ENCODE measurements around the gene KRT77. TPM values are rescaled to one million over a fixed set of nuclear protein-coding genes. Genes with fewer than 3 reads are reported as not detected.

The KRT77 gene
- total RNA-seq, 2 donors from 2014 or later = 0.41 TPM; not detected in 1

- TF ChIP-seq CTCF (IDR thresholded peaks at IDR 0.05) = no peak
- no peaks in the 10 kb centered on the region for H3K27me3 ChIP-seq (replicated peaks; ENCODE audit: insufficient read depth)
These were observed 42.2 kb upstream of the KRT77 start for GRCh38 chr12:52745554-52745953.

GRCh38 chr12:52744493-52745156 is 41.3 kb upstream of the KRT77 start:
- H3K4me1 ChIP-seq (ENCODE audit: control insufficient read depth in 1 of 2, low read depth in 2 of 2) = no peaks in the 10 kb centered on the region
- H3K27me3 ChIP-seq (replicated peaks; ENCODE audit: insufficient read depth) = no peaks in the 10 kb centered on the region
- no peak for TF ChIP-seq CTCF (IDR thresholded peaks at IDR 0.05)
- no peaks in the 10 kb centered on the region for H3K9me3 ChIP-seq
- no peak overlapping the region for H3K27ac ChIP-seq
- no peak for DNase-seq (ENCODE audit: low spot score)
- ATAC-seq (ENCODE audit: insufficient number of reproducible peaks, low FRiP score, low read depth) = no peak
- no peak overlapping the region for H3K4me3 ChIP-seq
- no peaks in the 10 kb centered on the region for H3K36me3 ChIP-seq

More at GRCh38 chr12:52745554-52745953, 42.2 kb upstream of the KRT77 start:
- Histone ChIP-seq H3K4me3 (no peak overlapping the region), H3K4me1 (ENCODE audit: control insufficient read depth in 1 of 2, low read depth in 2 of 2) (no peaks in the 10 kb centered on the region), H3K36me3 (no peaks in the 10 kb centered on the region), H3K9me3 (no peaks in the 10 kb centered on the region), H3K27ac (no peak overlapping the region)
- DNase-seq (ENCODE audit: low spot score) = no peak
- no peak for ATAC-seq (ENCODE audit: insufficient number of reproducible peaks, low FRiP score, low read depth)

GRCh38 chr12:52742822-52743457 is 39.6 kb upstream of the KRT77 start:
- DNase-seq (ENCODE audit: low spot score) = no peak
- Histone ChIP-seq H3K4me3 (no peak overlapping the region), H3K27ac (no peak overlapping the region), H3K4me1 (ENCODE audit: control insufficient read depth in 1 of 2, low read depth in 2 of 2) (no peaks in the 10 kb centered on the region), H3K9me3 (no peaks in the 10 kb centered on the region), H3K36me3 (no peaks in the 10 kb centered on the region), H3K27me3 (replicated peaks; ENCODE audit: insufficient read depth) (no peaks in the 10 kb centered on the region)
- no peak for ATAC-seq (ENCODE audit: insufficient number of reproducible peaks, low FRiP score, low read depth)
- no peak for TF ChIP-seq CTCF (IDR thresholded peaks at IDR 0.05)

GRCh38 chr12:52742196-52742580 is 38.9 kb upstream of the KRT77 start:
- H3K4me1 ChIP-seq (ENCODE audit: control insufficient read depth in 1 of 2, low read depth in 2 of 2) = no peaks in the 10 kb centered on the region
- TF ChIP-seq CTCF (IDR thresholded peaks at IDR 0.05) = no peak
- no peak overlapping the region for H3K4me3 ChIP-seq
- H3K36me3 ChIP-seq = no peaks in the 10 kb centered on the region
- no peak for ATAC-seq (ENCODE audit: insufficient number of reproducible peaks, low FRiP score, low read depth)
- no peaks in the 10 kb centered on the region for H3K9me3 ChIP-seq
- H3K27ac ChIP-seq = no peak overlapping the region
- no peak for DNase-seq (ENCODE audit: low spot score)
- H3K27me3 ChIP-seq (replicated peaks; ENCODE audit: insufficient read depth) = no peaks in the 10 kb centered on the region

GRCh38 chr12:52741375-52742195 is 38.3 kb upstream of the KRT77 start:
- DNase-seq (ENCODE audit: low spot score) (no peak), ATAC-seq (ENCODE audit: insufficient number of reproducible peaks, low FRiP score, low read depth) (no peak)
- no peak for TF ChIP-seq CTCF (IDR thresholded peaks at IDR 0.05)
- H3K4me3 ChIP-seq = no peak overlapping the region
- H3K4me1 ChIP-seq (ENCODE audit: control insufficient read depth in 1 of 2, low read depth in 2 of 2) = no peaks in the 10 kb centered on the region
- H3K27ac ChIP-seq = no peak overlapping the region
- H3K27me3 ChIP-seq (replicated peaks; ENCODE audit: insufficient read depth) = no peaks in the 10 kb centered on the region
- no peaks in the 10 kb centered on the region for H3K36me3 ChIP-seq
- H3K9me3 ChIP-seq = no peaks in the 10 kb centered on the region

Data from thoracic aorta (tissue), 2 donors.